Lung (tissue), 12 donors: ENCODE measurements around the gene TMEM134. TPM values are rescaled to one million over a fixed set of nuclear protein-coding genes. Genes with fewer than 3 reads are reported as not detected.

ENCODE experiments used
- ATAC-seq: fragments of 200-7000 bp; cut with Tn5 transposase; one replicate; pipeline ENCODE4 v1.9.1; 2020; ENCODE audit warnings: moderate number of reproducible peaks; ENCODE audit not compliant: insufficient read depth, low FRiP score
- DNase-seq, 3 donors: peaks; one replicate each; pipeline ENCODE4 v3.0.0-alpha.2; 2013 to 2017
- H3K27ac ChIP-seq, 2 donors: one replicate each; pipeline ENCODE4 v1.5.1; 2013; ENCODE audit warnings: mild to moderate bottlenecking in 2 of 2, moderate library complexity in 2 of 2, control low read depth in 1 of 2, inconsistent platforms in 1 of 2, low read depth in 1 of 2, low read length in 1 of 2
- H3K27me3 ChIP-seq, 3 donors: one replicate each; pipeline ENCODE4 v1.5.1; 2013; ENCODE audit warnings: low read length in 2 of 3; ENCODE audit not compliant: control insufficient read depth in 3 of 3, insufficient read depth in 3 of 3
- H3K36me3 ChIP-seq, 4 donors: one replicate each; pipeline ENCODE4 v1.5.1; 2013; ENCODE audit warnings: low read length in 4 of 4, mild to moderate bottlenecking in 1 of 4, moderate library complexity in 1 of 4; ENCODE audit not compliant: control insufficient read depth in 4 of 4, insufficient read depth in 4 of 4
- H3K4me1 ChIP-seq, 5 donors: one replicate each; pipeline ENCODE4 v1.5.1; 2013; ENCODE audit warnings: low read length in 5 of 5, mild to moderate bottlenecking in 2 of 5, moderate library complexity in 1 of 5; ENCODE audit not compliant: control insufficient read depth in 5 of 5, insufficient read depth in 5 of 5
- H3K4me3 ChIP-seq: one replicate; pipeline ENCODE4 v1.5.1; 2013; ENCODE audit warnings: mild to moderate bottlenecking, control low read depth, moderate library complexity
- H3K9ac ChIP-seq, 2 donors: one replicate each; pipeline ENCODE4 v1.5.1; 2013; ENCODE audit warnings: low read length in 2 of 2, control low read depth in 1 of 2; ENCODE audit not compliant: insufficient read depth in 1 of 2
- H3K9me3 ChIP-seq, 4 donors: one replicate each; pipeline ENCODE4 v1.5.1; 2013; ENCODE audit warnings: low read length in 3 of 4, mild to moderate bottlenecking in 1 of 4, moderate library complexity in 1 of 4; ENCODE audit not compliant: control insufficient read depth in 4 of 4, insufficient read depth in 3 of 4
- WGBS, 2 donors: extraction: QIAGEN DNeasy Blood & Tissue Kit; methylation state at CpG; one replicate each; pipeline ENCODE4 v1.1.7; 2013; 5-methylcytosine and 5-hydroxymethylcytosine counted together
- polyA plus RNA-seq, 2 donors: library from polyadenylated mRNA; stranded (reverse); fragments of 200-250 nt; gene quantifications; one replicate each; pipeline ENCODE4 v1.2.1, GENCODE V29; 2013
- total RNA-seq, 2 donors: library from RNA; depleted of rRNA in 1 of 2; stranded (reverse); fragments of >200 nt in 1 of 2; gene quantifications; one replicate each; pipeline ENCODE4 v1.2.1, GENCODE V29; 2014 to 2021
- TF ChIP-seq, protein P1 (sequence below): IDR thresholded peaks from 2 replicates; pipeline ENCODE4 v1.5.1; 2012; ENCODE audit warnings: mild to moderate bottlenecking; ENCODE audit errors: control extremely low read depth, extremely low read depth
- donor health status: control.
- donor health status: control.
- donor health status: Bipolar disorder and iron deficiency.
- donor health status: healthy.
- donor health status: DM: yes; HTN: yes; CAD: no.

TMEM134 gene
- total and polyA plus RNA-seq, 4 donors, result 32.5 to 91.4 (median 83.1) TPM

DNA sequence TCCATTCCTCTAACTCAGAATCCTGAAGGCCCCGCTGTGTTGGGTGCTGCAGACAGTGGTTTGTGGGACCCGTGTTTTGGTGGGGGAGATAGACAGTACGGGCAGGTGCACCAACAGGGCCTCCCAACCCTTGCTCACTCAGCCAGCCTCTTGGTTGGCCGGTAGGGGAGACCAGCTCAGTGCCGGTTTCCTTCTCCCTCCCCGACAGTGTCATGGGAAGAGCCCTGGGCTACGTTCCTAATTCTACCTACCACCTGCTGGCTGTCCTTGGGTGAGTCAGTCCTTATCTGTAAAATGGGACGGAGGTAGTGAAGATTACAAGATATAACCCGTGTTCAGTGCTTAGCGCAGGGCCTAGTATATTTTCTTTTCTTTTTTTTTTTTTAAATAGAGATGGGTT, 5.9 kb downstream of the TMEM134 start:
- H3K9ac ChIP-seq, result no peak overlapping the region
- H3K4me1 ChIP-seq, result peaks cover 0 to 19% (median 4%) of the 10 kb centered on the region in 5 donors
- ATAC-seq (no peak), DNase-seq (no peak)
- 96 to 97% methylated on average over 10 of the region's 10 CpGs for WGBS, 2 donors
- H3K36me3 ChIP-seq, result no peaks in the 10 kb centered on the region
- TF ChIP-seq, protein P1, sequence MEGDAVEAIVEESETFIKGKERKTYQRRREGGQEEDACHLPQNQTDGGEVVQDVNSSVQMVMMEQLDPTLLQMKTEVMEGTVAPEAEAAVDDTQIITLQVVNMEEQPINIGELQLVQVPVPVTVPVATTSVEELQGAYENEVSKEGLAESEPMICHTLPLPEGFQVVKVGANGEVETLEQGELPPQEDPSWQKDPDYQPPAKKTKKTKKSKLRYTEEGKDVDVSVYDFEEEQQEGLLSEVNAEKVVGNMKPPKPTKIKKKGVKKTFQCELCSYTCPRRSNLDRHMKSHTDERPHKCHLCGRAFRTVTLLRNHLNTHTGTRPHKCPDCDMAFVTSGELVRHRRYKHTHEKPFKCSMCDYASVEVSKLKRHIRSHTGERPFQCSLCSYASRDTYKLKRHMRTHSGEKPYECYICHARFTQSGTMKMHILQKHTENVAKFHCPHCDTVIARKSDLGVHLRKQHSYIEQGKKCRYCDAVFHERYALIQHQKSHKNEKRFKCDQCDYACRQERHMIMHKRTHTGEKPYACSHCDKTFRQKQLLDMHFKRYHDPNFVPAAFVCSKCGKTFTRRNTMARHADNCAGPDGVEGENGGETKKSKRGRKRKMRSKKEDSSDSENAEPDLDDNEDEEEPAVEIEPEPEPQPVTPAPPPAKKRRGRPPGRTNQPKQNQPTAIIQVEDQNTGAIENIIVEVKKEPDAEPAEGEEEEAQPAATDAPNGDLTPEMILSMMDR, result no peak
- H3K9me3 ChIP-seq, result no peaks in the 10 kb centered on the region
- no peaks in the 10 kb centered on the region for H3K27me3 ChIP-seq
- H3K27ac ChIP-seq, result no peak overlapping the region
- no peak overlapping the region for H3K4me3 ChIP-seq

DNA sequence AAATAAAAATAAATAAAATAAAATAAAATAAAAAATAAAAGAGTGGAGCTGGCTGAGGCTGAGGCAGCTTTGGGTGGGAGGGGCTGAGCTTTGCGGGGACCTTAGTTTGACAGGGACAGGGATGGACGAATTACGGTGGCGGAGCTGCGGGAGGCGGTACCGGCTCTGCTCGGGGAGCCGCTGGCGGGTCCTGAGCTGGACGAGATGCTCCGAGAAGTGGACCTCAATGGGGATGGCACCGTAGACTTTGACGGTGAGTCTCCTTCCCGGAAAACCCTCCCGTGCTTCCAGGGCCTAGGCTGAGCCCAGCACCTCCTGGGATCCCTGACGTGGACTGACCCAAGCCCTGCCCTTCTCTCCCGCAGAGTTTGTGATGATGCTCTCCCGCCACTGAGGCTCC, 10.8 kb downstream of the TMEM134 start:
- Histone ChIP-seq H3K9me3 (no peaks in the 10 kb centered on the region), H3K9ac (no peak overlapping the region), H3K4me1 (no peaks in the 10 kb centered on the region), H3K36me3 (no peaks in the 10 kb centered on the region), H3K4me3 (no peak overlapping the region), H3K27ac (no peak overlapping the region), H3K27me3 (no peaks in the 10 kb centered on the region)
- WGBS, 2 donors, result 92 to 94% methylated on average over 17 to 19 of the region's 19 CpGs
- TF ChIP-seq, protein P1, result no peak
- ATAC-seq, result no peak
- DNase-seq, result no peak

DNA sequence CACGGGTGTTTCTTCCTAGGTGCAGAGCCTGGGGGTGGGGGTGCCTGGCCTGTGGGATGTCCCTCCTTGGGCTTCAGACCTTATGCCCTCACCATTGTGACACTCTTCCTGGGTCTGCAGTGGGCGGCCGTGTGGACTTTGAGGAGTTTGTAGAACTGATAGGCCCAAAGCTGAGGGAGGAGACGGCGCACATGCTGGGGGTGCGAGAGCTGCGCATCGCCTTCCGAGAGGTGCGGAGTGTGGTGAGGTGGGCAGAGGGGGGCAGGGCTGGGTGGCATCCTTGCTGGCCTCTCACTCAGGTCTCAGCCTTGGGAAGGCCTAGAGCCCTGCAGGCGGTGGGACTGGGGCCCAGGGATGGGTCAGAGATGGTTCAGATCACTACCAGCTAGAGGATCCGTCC, 11.6 kb downstream of the TMEM134 start:
- H3K27ac ChIP-seq, result no peak overlapping the region
- DNase-seq (no peak), ATAC-seq (no peak)
- 95 to 97% methylated on average over 12 of the region's 12 CpGs for WGBS, 2 donors
- no peaks in the 10 kb centered on the region for H3K27me3 ChIP-seq
- H3K4me3 ChIP-seq, result no peak overlapping the region
- H3K36me3 ChIP-seq, result no peaks in the 10 kb centered on the region
- H3K4me1 ChIP-seq, result no peaks in the 10 kb centered on the region
- H3K9me3 ChIP-seq, result no peaks in the 10 kb centered on the region
- TF ChIP-seq, protein P1, result no peak
- H3K9ac ChIP-seq, result no peak overlapping the region

DNA sequence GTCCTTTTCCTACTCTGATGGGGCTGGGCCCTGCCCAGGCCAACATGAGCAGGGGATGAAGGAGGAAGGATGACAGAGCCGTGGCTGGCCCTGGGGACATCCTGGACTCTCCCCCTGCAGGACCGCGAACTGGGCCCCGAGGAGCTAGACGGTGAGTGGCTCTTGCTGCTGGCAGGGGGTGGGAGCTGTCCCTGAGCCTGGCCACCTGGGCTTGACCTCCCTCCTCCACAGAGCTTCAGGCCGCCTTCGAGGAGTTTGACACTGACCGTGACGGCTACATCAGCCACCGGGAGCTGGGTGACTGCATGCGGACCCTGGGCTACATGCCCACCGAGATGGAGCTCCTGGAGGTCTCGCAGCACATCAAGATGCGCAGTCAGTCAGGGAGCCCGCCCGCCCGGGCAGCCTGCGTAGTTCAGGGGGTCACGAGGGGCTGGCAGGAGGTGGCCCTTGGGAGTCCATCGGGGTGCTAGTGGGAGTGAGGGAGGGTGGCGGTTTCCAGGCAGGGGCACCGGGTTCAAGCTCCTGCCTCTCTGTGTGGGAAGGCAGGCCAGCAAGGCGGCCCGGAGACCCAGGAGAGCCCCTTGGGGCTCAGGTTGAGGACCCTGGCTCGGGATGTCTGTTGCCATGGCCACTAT, 12.9 kb downstream of the TMEM134 start:
- TF ChIP-seq, protein P1, result no peak
- ATAC-seq (no peak), DNase-seq (no peak)
- no peak overlapping the region for H3K27ac ChIP-seq
- H3K9ac ChIP-seq, result no peak overlapping the region
- no peak overlapping the region for H3K4me3 ChIP-seq
- H3K36me3 ChIP-seq, result no peaks in the 10 kb centered on the region
- H3K9me3 ChIP-seq, result no peaks in the 10 kb centered on the region
- 83 to 91% methylated on average over 24 to 25 of the region's 25 CpGs for WGBS, 2 donors
- H3K4me1 ChIP-seq, result no peaks in the 10 kb centered on the region
- H3K27me3 ChIP-seq, result no peaks in the 10 kb centered on the region
